ENCODE measurements around the gene CARD16.

GRCh38 chr11:105003151-105003550 is 42.0 kb downstream of the CARD16 start:
- TF ChIP-seq, protein P1, sequence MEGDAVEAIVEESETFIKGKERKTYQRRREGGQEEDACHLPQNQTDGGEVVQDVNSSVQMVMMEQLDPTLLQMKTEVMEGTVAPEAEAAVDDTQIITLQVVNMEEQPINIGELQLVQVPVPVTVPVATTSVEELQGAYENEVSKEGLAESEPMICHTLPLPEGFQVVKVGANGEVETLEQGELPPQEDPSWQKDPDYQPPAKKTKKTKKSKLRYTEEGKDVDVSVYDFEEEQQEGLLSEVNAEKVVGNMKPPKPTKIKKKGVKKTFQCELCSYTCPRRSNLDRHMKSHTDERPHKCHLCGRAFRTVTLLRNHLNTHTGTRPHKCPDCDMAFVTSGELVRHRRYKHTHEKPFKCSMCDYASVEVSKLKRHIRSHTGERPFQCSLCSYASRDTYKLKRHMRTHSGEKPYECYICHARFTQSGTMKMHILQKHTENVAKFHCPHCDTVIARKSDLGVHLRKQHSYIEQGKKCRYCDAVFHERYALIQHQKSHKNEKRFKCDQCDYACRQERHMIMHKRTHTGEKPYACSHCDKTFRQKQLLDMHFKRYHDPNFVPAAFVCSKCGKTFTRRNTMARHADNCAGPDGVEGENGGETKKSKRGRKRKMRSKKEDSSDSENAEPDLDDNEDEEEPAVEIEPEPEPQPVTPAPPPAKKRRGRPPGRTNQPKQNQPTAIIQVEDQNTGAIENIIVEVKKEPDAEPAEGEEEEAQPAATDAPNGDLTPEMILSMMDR (IDR thresholded peaks at IDR 0.05; ENCODE audit: low read depth, low read length, poor library complexity, severe bottlenecking) = no peak
- TF ChIP-seq EZH2phosphoT487 (IDR thresholded peaks at IDR 0.05; ENCODE audit: borderline replicate concordance, low read length) = no peak

All from DOHH2 (cell line).